A549 treated with CORT108297 at 1 μM for 4 hours (cell line): ENCODE data around the gene DMWD. TPM values are rescaled to one million over a fixed set of nuclear protein-coding genes. Genes with fewer than 3 reads are reported as not detected.

ENCODE experiments used
- total RNA-seq: library from RNA; stranded (reverse); fragments of 200-300 nt; extraction: Qiagen RNA extraction; gene quantifications from 5 replicates; pipeline ENCODE4 v1.2.3, GENCODE V29; 2022

Gene DMWD
- 22.5 to 40.0 TPM (median 39.5 TPM) in 5 replicates for total RNA-seq

GRCh38 chr19:45792470-45793177 lies at the start of gene DMWD:
Gene DMWD, minus strand, starts transcription at chr19:45792845. Its CDS starts 89 bp downstream, at chr19:45792756.

GRCh38 chr19:45814851-45815480 lies 22.3 kb upstream of the DMWD start, which contains the start of gene RSPH6A:
Gene RSPH6A, minus strand, starts transcription at chr19:45815308. Its CDS starts 132 bp downstream, at chr19:45815176.

GRCh38 chr19:45782162-45782691 lies 10.4 kb downstream of the DMWD start, which contains the start of gene DMPK:
Gene DMPK, minus strand, starts transcription at chr19:45782490. Its CDS starts 138 bp downstream, at chr19:45782352.

GRCh38 chr19:45768984-45769782 lies 23.5 kb downstream of the DMWD start, which contains the start of gene SIX5:
Gene SIX5, minus strand, starts transcription at chr19:45769252. Its CDS starts 408 bp downstream, at chr19:45768844.

GRCh38 chr19:45733160-45733810 lies 59.4 kb downstream of the DMWD start, which contains the start of gene MEIOSIN:
Gene MEIOSIN, plus strand, starts transcription at chr19:45733439. Its CDS starts 1,938 bp downstream, at chr19:45735377.

Other genes starting within 250 kb of the DMWD start
- gene OPA3, start 208.0 kb downstream of the DMWD start, total RNA-seq, result 11.0 to 18.1 TPM (median 16.8 TPM) in 5 replicates
- gene GPR4, start 190.6 kb downstream of the DMWD start, total RNA-seq, result 0.06 to 0.13 TPM (median 0.10 TPM) in 5 replicates
- gene EML2, start 153.4 kb downstream of the DMWD start, total RNA-seq, result 19.2 to 28.2 TPM (median 25.7 TPM) in 5 replicates
- gene GIPR, start 124.6 kb downstream of the DMWD start, total RNA-seq, result 1.7 to 4.0 TPM (median 3.3 TPM) in 5 replicates
- gene SNRPD2, start 100.9 kb downstream of the DMWD start, total RNA-seq, result 781 to 943 TPM (median 789 TPM) in 5 replicates
- gene QPCTL, start 100.2 kb downstream of the DMWD start, total RNA-seq, result 6.3 to 10.4 TPM (median 10.2 TPM) in 5 replicates
- gene FBXO46, start 61.9 kb downstream of the DMWD start, total RNA-seq, result 8.8 to 10.7 TPM (median 10.6 TPM) in 5 replicates
- 0.06 to 0.08 TPM (median 0.07 TPM) in 4 of 5 replicates, not detected in the other for gene MEIOSIN, start 59.4 kb downstream of the DMWD start, total RNA-seq
- gene SIX5, start 23.6 kb downstream of the DMWD start, total RNA-seq, result 18.9 to 34.0 TPM (median 32.5 TPM) in 5 replicates
- gene DMPK, start 10.4 kb downstream of the DMWD start, total RNA-seq, result 37.3 to 58.8 TPM (median 54.3 TPM) in 5 replicates
- not detected in 5 replicates for gene RSPH6A, start 22.5 kb upstream of the DMWD start, total RNA-seq
- 57.1 to 81.7 TPM (median 76.6 TPM) in 5 replicates for gene SYMPK, start 70.3 kb upstream of the DMWD start, total RNA-seq
- 0.74 to 1.1 TPM (median 0.83 TPM) in 5 replicates for gene FOXA3, start 71.5 kb upstream of the DMWD start, total RNA-seq
- gene IRF2BP1, start 93.3 kb upstream of the DMWD start, total RNA-seq, result 23.0 to 37.6 TPM (median 37.2 TPM) in 5 replicates
- gene MYPOP, start 109.8 kb upstream of the DMWD start, total RNA-seq, result 6.0 to 10.7 TPM (median 9.9 TPM) in 5 replicates
- not detected in 5 replicates for gene NANOS2, start 121.9 kb upstream of the DMWD start, total RNA-seq
- gene NOVA2, start 181.0 kb upstream of the DMWD start, total RNA-seq, result 0.12 to 0.19 TPM (median 0.13 TPM) in 5 replicates
- gene CCDC61, start 202.6 kb upstream of the DMWD start, total RNA-seq, result 4.7 to 6.5 TPM (median 5.4 TPM) in 5 replicates
- not detected in 5 replicates for gene PGLYRP1, start 230.2 kb upstream of the DMWD start, total RNA-seq
- 0.33 to 1.0 TPM (median 0.54 TPM) in 5 replicates for gene IGFL4, start 248.2 kb upstream of the DMWD start, total RNA-seq